ENCODE data around the gene CYSTM1. TPM values are rescaled to one million over a fixed set of nuclear protein-coding genes. Genes with fewer than 3 reads are reported as not detected.
A peak's percentile ranks its signal among the peaks of the same experiment; 100 is the strongest.

The CYSTM1 gene
- total and polyA plus RNA-seq, 2 of the 8 experiments (the other 6 are each of a cell fraction or from before 2014, with no cell fraction given), result 25.0 to 47.8 TPM

- Histone ChIP-seq H3K18ac (ENCODE audit: extremely low read depth, low read length) (no peak overlapping the region), H2BK12ac (ENCODE audit: low read depth, low read length) (no peak overlapping the region), H3K4me2 (ENCODE audit: insufficient read depth in 1 of 2, low read depth in 2 of 2, low read length in 2 of 2) (no peak overlapping the region), H3K4me1 (replicated peaks in 1 of 4; ENCODE audit: control insufficient read depth in 3 of 4, insufficient read depth in 4 of 4, low read length in 3 of 4) (peaks cover 6 to 29% (median 19%) of the 10 kb centered on the region in 4 experiments), H3K23me2 (ENCODE audit: low read depth, low read length) (peaks cover 5% of the 10 kb centered on the region; the same call in 1 of the 2 replicates), H3K4me3 (ENCODE audit: extremely low read depth in 1 of 4, insufficient read depth in 2 of 4, low read depth in 3 of 4, low read length in 4 of 4) (no peak overlapping the region), H3K9ac (replicated peaks in 1 of 4; ENCODE audit: extremely low read depth in 1 of 4, low read depth in 3 of 4, low read length in 3 of 4) (no peak overlapping the region), H3K27me3 (replicated peaks in 1 of 4; ENCODE audit: control insufficient read depth in 3 of 4, extremely low read depth in 1 of 4, insufficient read depth in 3 of 4, low read length in 3 of 4) (peaks cover 22 to 48% (median 41%) of the 10 kb centered on the region in 4 experiments), H4K20me1 (replicated peaks in 1 of 2; ENCODE audit: control insufficient read depth in 1 of 2, insufficient read depth in 2 of 2, low read length in 2 of 2) (peaks cover 0 to 1% of the 10 kb centered on the region in 2 experiments), H3K56ac (replicated peaks; ENCODE audit: insufficient read length, low read depth, low read length) (no peak overlapping the region), H2BK20ac (ENCODE audit: low read length) (no peak overlapping the region), H2AK5ac (ENCODE audit: low read depth, low read length) (no peak overlapping the region; the same call in 1 of the 2 replicates), H3K36me3 (ENCODE audit: control insufficient read depth in 2 of 4, insufficient read depth in 4 of 4, low read length in 3 of 4) (no peaks in the 10 kb centered on the region), H3K79me2 (ENCODE audit: control insufficient read depth in 1 of 2, insufficient read depth in 2 of 2, low read length in 2 of 2) (no peaks in the 10 kb centered on the region), H4K8ac (ENCODE audit: extremely low read depth, insufficient read depth, low read length) (no peak overlapping the region), H4K5ac (ENCODE audit: insufficient read length, low read depth, low read length) (no peak overlapping the region), H2BK5ac (ENCODE audit: low read depth, low read length) (no peak overlapping the region), H3K4ac (replicated peaks; ENCODE audit: insufficient read length, low read depth, low read length) (no peak overlapping the region), H2BK15ac (ENCODE audit: low read length) (peak overlapping the region; percentile 65), H3K9me3 (ENCODE audit: insufficient read depth in 2 of 2, low read depth in 1 of 2, low read length in 1 of 2) (no peaks in the 10 kb centered on the region), H2AFZ (ENCODE audit: low read length) (no peak overlapping the region), H3K14ac (ENCODE audit: insufficient read length) (no peak overlapping the region), H3K27ac (ENCODE audit: low read depth, low read length) (no peak overlapping the region), H3K79me1 (ENCODE audit: low read depth, low read length) (no peaks in the 10 kb centered on the region), H4K91ac (replicated peaks; ENCODE audit: insufficient read length, low read length) (no peak overlapping the region), H2BK120ac (replicated peaks; ENCODE audit: low read depth, low read length) (no peak overlapping the region), H3K23ac (ENCODE audit: insufficient read length) (no peak overlapping the region)
- TF ChIP-seq SAP30 (IDR thresholded peaks at IDR 0.05; ENCODE audit: insufficient read depth, insufficient replicate concordance, low read length) (no peak), RNF2 (IDR thresholded peaks at IDR 0.05; ENCODE audit: borderline replicate concordance, low read depth, low read length, missing control alignments, poor library complexity, severe bottlenecking) (no peak), SIRT6 (IDR thresholded peaks at IDR 0.05; ENCODE audit: low read length) (no peak), NANOG (IDR thresholded peaks at IDR 0.05; ENCODE audit: insufficient read depth, low read depth, low read length, poor library complexity, severe bottlenecking) (no peak), TCF12 (IDR thresholded peaks at IDR 0.05; ENCODE audit: low read depth, low read length) (no peak), NRF1 (IDR thresholded peaks at IDR 0.05; ENCODE audit: low read depth, low read length) (no peak), ZNF274 (IDR thresholded peaks at IDR 0.05; ENCODE audit: borderline replicate concordance, extremely low read depth, low read length) (no peak), TEAD4 (IDR thresholded peaks at IDR 0.05; ENCODE audit: low read depth, low read length) (no peak), SIX5 (IDR thresholded peaks at IDR 0.05; ENCODE audit: low read depth, low read length) (no peak), POLR2AphosphoS5 (IDR thresholded peaks at IDR 0.05; ENCODE audit: low read depth, low read length) (no peak), CHD2 (IDR thresholded peaks at IDR 0.05; ENCODE audit: low read length) (no peak), SP4 (IDR thresholded peaks at IDR 0.05; ENCODE audit: low read length) (no peak), EGR1 (IDR thresholded peaks at IDR 0.05; ENCODE audit: borderline replicate concordance, low read depth, low read length) (no peak)
- WGBS, 2 experiments (ENCODE audit: extremely low coverage in 1 of 2, insufficient coverage in 1 of 2, insufficient read length in 1 of 2, insufficient replicate concordance in 2 of 2, low coverage in 1 of 2, low lambda C conversion rate in 2 of 2, missing lambda C conversion rate in 1 of 2), result 88% methylated on average over 2 of the region's 2 CpGs; no CpG with 5 or more reads in 1 of the 2 experiments
- POLR2A ChIA-PET (ENCODE audit: partially characterized antibody), result no interaction called here
- no peak for FAIRE-seq
- CTCF ChIA-PET (ENCODE audit: partially characterized antibody), result interaction anchor here (1.7 to 10.1 kb wide), 7 partner anchors 5 to 181 kb away, joined by 4 to 118 read pairs (median 7); no protein-coding TSS in a partner anchor
- DNase-seq (ENCODE audit: low read depth in 1 of 2, low spot score in 2 of 2), result no peak
Measured at GRCh38 chr5:140150201-140150600, 24.8 kb upstream of the CYSTM1 start.

Data from H1 (cell line).